GF-D8 (cell line): ENCODE measurements around the gene CDCA4.
"Not testable (repeated sequence)": the region's sequence is repeated elsewhere in the genome, so short reads cannot be mapped to it uniquely, and the experiment has no call there.

ENCODE experiments used
- DNase-seq: peaks from one replicate; lab custom pipeline; 2025; lab: John Stamatoyannopoulos, UW

CDCA4 gene

GRCh38 chr14:105033412-105033900 lies 12.6 kb upstream of the CDCA4 start:
- DNase-seq, result not testable (repeated sequence)

DNA sequence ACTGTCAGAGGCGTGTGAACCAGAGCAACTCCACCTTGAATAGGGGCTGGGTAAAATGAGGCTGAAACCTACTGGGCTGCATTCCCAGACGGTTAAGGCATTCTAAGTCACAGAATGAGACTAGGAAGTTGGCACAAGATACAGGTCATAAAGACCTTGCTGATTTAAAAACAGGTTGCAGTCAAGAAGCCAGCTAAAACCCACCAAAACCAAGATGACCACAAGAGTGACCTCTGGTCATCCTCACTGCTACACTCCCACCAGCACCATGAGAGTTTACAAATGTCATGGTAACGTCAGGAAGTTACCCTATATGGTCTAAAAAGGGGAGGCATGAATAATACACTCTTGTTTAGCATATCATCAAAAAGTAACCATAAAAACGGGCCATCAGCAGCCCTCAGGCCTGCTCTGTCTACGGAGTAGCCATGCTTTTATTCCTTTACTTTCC lies 11.6 kb upstream of the CDCA4 start:
- DNase-seq, result not testable (repeated sequence)

DNA sequence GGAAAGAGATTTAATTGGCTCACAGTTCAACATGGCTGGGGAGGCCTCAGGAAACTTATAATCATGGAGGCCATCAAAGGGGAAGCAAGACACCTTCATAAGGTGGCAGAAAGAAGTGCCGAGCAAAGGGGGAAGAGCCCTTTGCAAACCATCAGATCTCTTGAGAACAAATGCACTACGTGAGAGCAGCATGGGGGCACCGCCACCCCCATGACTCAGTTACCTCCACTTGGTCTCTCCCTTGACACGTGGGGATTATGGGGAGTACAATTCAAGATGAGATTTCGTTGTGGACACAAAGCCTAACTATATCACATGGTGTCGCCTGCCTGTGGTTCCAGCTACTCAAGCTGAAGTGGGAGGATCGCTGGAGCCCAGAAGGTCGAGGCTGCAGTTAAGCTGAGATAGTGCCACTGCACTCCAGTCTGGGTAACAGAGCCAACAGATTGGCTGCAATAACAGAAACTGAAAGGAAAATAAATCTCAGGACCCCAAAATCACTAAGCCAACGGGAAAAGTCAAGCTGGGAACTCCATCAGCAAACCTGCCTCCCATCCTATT lies 10.0 kb upstream of the CDCA4 start:
- no peak for DNase-seq

- no peak for DNase-seq
Observed at GRCh38 chr14:105030194-105030593, 9.3 kb upstream of the CDCA4 start.

GRCh38 chr14:105029402-105029801 lies 8.5 kb upstream of the CDCA4 start:
- no peak for DNase-seq

DNA sequence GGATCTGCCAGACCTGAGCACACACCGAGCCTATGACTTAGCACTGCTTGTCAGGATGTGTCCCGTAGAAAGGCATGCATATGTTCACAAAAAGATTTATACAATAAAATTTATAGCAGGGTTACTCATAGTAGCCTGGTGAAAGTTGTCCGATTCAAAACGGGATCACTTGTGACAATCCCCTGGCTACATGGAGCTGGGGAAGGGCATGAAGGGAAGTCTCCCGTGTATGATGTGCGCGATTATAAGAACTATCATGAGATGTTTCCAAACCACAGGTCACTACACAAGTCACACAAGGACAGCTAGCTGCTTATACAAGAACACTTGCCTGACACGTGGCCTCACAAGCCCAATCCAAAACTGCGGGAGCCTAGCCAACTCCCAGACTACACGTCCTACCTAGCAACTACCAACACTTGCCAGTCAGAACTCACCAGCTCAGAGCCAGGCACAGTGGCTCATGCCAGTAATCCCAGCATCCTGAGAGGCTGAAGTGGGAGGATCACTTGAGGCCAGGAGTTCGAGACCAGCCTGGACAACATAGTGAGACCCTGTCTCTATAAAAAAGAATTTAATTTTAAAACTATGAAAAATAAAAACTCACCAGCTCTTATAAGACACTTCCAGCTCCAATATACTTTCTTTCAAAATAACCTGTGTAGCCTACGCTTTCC lies 7.5 kb upstream of the CDCA4 start:
- DNase-seq, result no peak

DNA sequence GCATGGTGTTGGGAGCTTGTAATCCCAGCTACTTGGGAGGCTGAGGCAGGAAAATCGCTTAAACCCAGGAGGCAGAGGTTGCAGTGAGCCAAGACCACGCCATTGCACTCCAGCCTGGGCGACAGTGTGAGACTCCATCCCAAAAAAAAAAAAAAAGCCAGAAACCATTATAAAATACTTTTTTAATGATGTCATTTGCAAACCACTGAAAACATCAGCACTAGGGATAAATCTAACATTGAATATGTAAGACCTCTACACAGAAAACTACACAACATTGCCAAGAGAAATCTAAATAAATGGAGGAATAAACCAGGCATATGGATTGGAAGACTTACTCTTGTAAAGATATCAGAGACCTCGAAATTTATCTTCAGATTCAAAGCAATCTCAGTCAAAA lies 6.8 kb upstream of the CDCA4 start:
- not testable (repeated sequence) for DNase-seq

DNA sequence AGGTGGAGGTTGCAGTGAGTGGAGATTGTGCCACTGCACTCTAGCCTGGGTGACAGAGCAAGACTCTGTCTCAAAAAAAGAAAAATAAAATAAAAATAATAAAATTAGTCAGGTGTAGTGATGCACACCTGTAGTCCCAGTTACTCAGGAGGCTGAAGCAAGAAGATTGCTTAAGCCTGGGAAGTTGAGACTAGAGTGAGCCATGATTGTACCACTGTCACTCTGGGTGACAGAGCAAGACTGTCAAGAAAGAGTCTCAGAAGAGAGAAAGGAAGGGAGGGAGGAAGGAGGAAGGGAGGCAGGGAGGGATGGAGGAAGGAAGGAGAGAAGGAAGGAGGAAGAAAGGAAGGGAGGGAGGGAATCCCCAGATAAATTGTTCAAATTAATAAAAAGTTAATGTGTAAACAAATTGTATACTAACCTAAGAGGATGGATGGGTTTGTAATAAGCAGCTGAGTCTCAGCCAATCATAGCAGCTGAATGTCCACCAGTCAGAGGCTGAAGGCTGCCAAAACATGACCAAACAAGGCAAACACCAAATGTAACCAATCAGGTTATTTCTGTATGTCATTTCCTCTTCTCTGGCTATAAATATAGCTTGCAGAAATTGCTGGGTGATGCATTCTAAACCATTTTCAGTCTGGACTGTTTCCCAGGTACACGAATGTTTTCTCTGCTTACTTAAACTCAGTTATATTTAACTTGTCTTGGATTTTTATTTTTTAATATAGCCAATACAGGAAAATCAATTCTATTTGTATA lies 6.1 kb upstream of the CDCA4 start:
- no peak for DNase-seq

GRCh38 chr14:105026033-105026785 lies 5.3 kb upstream of the CDCA4 start:
- no peak for DNase-seq

- no peak for DNase-seq
Observed at GRCh38 chr14:105025429-105025828, 4.5 kb upstream of the CDCA4 start.

GRCh38 chr14:105023791-105024480 lies 3.1 kb upstream of the CDCA4 start:
- no peak for DNase-seq

DNA sequence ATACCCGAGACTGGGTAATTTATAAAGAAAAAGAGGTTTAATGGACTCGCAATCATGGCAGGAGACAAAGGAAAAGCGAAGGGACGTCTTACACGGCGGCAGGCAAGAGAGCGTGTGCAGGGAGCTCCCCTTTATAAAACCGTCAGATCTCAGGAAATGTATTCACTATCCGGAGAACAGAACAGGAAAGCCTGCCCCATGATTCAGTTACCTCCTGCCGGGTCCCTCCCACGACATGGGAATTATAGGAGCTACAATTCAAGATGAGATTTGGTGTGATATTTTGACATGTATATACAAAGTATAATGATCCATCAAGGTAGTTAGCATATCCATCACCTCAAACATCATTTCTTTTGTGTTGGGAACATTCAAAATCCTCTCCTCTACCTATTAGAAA lies 2.3 kb upstream of the CDCA4 start:
- no peak for DNase-seq

GRCh38 chr14:105022276-105022670 lies 1.4 kb upstream of the CDCA4 start:
- no peak for DNase-seq

GRCh38 chr14:105021656-105022275 lies 883 bp upstream of the CDCA4 start:
- DNase-seq, result no peak

DNA sequence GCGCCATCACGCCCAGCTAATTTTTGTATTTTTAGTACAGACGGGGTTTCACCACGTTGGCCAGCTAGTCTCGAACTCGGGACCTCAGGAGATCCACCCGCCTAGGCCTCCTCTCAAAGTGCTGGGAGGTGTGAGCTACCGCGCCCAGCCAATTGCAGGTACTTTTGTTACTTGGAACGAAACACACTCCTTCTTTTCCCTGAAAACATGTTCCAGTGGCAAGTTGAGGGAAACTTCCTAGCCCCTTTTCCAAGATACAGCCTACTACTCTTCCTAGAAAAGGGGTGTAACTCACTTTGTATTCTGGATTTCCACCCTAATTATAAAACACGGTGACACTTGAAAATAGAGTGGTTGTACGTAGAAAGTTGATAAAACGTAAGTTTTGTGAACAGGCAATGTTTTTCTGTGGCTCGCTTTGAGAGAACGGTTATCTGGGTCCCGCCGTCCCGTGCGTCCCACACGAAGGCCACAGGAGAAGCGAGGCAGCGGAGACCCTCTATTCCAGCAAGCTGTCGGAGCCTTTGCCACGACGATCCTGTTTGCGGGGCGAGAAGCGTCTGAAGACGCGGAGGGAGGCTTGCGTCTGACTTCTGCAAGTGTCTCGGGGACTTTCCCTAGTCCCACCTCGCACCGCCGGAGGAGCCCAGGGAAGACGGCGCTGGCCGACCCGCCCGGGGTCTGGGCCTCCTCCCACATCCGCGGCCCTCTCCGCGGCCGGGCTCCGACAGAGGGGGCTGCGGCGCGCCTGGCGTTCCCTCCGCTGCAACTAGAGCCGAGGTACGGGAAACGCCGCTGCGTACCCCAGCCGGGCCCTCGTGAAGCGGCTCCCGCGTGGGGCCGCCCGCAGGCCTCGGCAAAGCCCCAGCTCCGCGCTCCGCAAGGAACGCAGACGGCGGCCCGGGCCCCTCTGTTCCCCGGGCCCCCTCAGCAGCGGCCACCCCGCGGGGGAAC lies 745 bp downstream of the CDCA4 start:
- no peak for DNase-seq

DNA sequence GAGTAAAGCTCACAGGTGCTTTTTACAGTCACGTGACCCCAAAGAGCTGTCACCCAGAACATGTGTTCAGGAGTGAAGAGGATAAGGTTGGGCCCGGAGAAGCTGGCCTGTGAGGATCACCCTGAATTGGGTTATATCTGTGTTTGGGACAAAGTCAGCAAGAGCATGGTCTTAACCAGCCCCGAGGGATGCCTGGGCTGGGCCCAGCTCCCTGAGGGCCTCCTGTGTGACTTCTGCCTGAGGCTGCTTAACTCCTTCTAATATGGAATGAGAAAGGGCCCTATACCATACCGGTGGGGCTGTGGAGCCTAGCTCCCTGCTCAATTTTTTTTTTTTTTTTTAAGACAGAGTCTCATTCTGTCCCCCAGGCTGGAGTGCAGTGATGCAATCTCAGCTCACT lies 2.5 kb downstream of the CDCA4 start:
- DNase-seq, result no peak

DNA sequence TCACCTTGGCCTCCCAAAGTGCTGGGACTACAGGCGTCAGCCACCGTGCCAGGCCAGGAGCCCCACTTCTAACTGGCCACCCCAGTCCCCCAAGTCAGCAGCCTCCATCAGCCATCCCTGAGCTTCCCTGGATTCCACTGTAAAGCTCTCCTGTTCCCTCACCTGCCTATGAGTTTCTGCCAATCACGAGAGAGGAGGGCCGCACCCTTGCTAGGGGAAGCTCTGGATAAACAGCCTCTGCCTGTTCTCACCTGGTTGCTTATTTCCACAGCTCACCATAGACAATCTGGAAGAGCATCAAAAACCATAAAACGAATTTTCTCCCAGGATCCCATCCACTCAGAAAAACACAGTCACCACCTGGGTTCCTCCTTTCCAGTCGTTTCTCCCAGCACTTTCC lies 5.0 kb downstream of the CDCA4 start:
- no peak for DNase-seq

DNA sequence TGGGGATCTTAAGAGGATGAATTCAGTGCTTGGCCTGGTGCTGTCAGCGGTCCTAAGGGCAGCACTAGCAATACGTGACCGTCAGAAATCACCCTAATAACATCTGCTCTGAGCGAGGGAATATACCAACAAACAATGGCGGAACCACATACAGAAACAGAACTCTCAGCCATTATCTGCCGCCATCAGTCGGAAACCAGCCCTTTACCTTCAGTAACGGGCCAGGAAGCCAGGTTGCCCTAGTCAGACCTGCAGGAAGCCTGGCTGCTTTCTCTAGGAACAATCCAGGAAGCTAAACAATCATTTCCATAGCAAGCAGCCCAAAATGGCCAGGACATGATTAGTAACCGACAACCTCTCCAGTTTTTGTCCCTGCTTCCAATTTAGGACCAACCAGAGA lies 5.6 kb downstream of the CDCA4 start:
- DNase-seq, result no peak

- no peak for DNase-seq
Observed at GRCh38 chr14:105014631-105015030, 6.3 kb downstream of the CDCA4 start.

DNA sequence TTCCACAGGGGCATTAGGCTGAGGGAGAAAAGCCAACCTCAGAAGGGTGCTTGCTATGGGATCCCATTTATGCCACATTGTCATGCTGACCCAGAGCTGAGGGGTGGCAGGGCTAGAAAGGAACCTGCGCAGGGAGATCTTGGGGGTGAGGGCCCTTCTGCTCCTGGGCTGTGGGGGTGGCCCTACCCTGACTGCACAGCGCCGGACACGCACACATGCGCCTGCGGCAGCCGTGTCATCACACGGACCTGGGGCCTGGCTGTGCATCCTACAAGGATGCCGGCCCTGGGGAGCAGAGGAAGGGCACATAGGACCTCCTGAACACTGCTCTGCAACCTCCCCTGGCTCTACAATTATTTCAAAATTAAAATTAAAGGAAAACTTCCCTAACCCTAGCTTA lies 6.9 kb downstream of the CDCA4 start:
- no peak for DNase-seq
